ENCODE measurements around the gene FGF22. TPM values are rescaled to one million over a fixed set of nuclear protein-coding genes. Genes with fewer than 3 reads are reported as not detected.
A peak's percentile ranks its signal among the peaks of the same experiment; 100 is the strongest.
"Not testable (repeated sequence)": the region's sequence is repeated elsewhere in the genome, so short reads cannot be mapped to it uniquely, and the experiment has no call there.

FGF22 gene
- total RNA-seq, 1 donor from 2014 or later, result not detected

- H3K27me3 ChIP-seq (ENCODE audit: control insufficient read depth, insufficient read depth, low read length), result no peaks in the 10 kb centered on the region
- H3K4me3 ChIP-seq (ENCODE audit: low read depth, low read length), result no peak overlapping the region
- H3K36me3 ChIP-seq (ENCODE audit: control insufficient read depth, insufficient read depth, low read length), result no peaks in the 10 kb centered on the region
- DNase-seq (ENCODE audit: low read depth) (no peak), FAIRE-seq (peak; percentile 28)
- TF ChIP-seq CTCF (IDR thresholded peaks at IDR 0.05; ENCODE audit: insufficient read depth, low read length, severe bottlenecking), result no peak
Measured at GRCh38 chr19:597406-598315, 42.0 kb upstream of the FGF22 start.

GRCh38 chr19:601310-601709 is 38.4 kb upstream of the FGF22 start:
- DNase-seq (ENCODE audit: low read depth), result no peak
- FAIRE-seq, result no peak
- no peak overlapping the region for H3K4me3 ChIP-seq (ENCODE audit: low read depth, low read length)
- H3K36me3 ChIP-seq (ENCODE audit: control insufficient read depth, insufficient read depth, low read length), result no peaks in the 10 kb centered on the region
- no peak for TF ChIP-seq CTCF (IDR thresholded peaks at IDR 0.05; ENCODE audit: insufficient read depth, low read length, severe bottlenecking)
- no peaks in the 10 kb centered on the region for H3K27me3 ChIP-seq (ENCODE audit: control insufficient read depth, insufficient read depth, low read length)

GRCh38 chr19:601790-602189 is 37.9 kb upstream of the FGF22 start:
- Histone ChIP-seq H3K4me3 (ENCODE audit: low read depth, low read length) (no peak overlapping the region), H3K27me3 (ENCODE audit: control insufficient read depth, insufficient read depth, low read length) (no peaks in the 10 kb centered on the region), H3K36me3 (ENCODE audit: control insufficient read depth, insufficient read depth, low read length) (no peaks in the 10 kb centered on the region)
- no peak for TF ChIP-seq CTCF (IDR thresholded peaks at IDR 0.05; ENCODE audit: insufficient read depth, low read length, severe bottlenecking)
- no peak for FAIRE-seq
- no peak for DNase-seq (ENCODE audit: low read depth)

- DNase-seq (ENCODE audit: low read depth) (no peak), FAIRE-seq (no peak)
- H3K27me3 ChIP-seq (ENCODE audit: control insufficient read depth, insufficient read depth, low read length), result no peaks in the 10 kb centered on the region
- no peaks in the 10 kb centered on the region for H3K36me3 ChIP-seq (ENCODE audit: control insufficient read depth, insufficient read depth, low read length)
- H3K4me3 ChIP-seq (ENCODE audit: low read depth, low read length), result no peak overlapping the region
- no peak for TF ChIP-seq CTCF (IDR thresholded peaks at IDR 0.05; ENCODE audit: insufficient read depth, low read length, severe bottlenecking)
Measured at GRCh38 chr19:602391-603301, 37.0 kb upstream of the FGF22 start.

GRCh38 chr19:603302-603639 is 36.4 kb upstream of the FGF22 start:
- FAIRE-seq; H3K36me3 ChIP-seq (ENCODE audit: control insufficient read depth, insufficient read depth, low read length); H3K4me3 ChIP-seq (ENCODE audit: low read depth, low read length); DNase-seq (ENCODE audit: low read depth); H3K27me3 ChIP-seq (ENCODE audit: control insufficient read depth, insufficient read depth, low read length): not testable (repeated sequence)

GRCh38 chr19:603779-604178 is 35.9 kb upstream of the FGF22 start:
- not testable (repeated sequence) for H3K27me3 ChIP-seq (ENCODE audit: control insufficient read depth, insufficient read depth, low read length); H3K36me3 ChIP-seq (ENCODE audit: control insufficient read depth, insufficient read depth, low read length); H3K4me3 ChIP-seq (ENCODE audit: low read depth, low read length); DNase-seq (ENCODE audit: low read depth); FAIRE-seq
